Peyer's patch (tissue), 4 donors: ENCODE measurements around the gene FARS2. TPM values are rescaled to one million over a fixed set of nuclear protein-coding genes. Genes with fewer than 3 reads are reported as not detected.

Experiments used
- DNase-seq, 3 donors: peaks; one replicate each; pipeline ENCODE4 v3.0.0-alpha.2; 2017 to 2019
- H3K27ac ChIP-seq, 4 donors: fragments of 200-600 bp; sonication (generic); one replicate each; pipeline ENCODE4 v1.5.1; 2016 to 2019
- H3K27me3 ChIP-seq, 2 donors: fragments of 200-600 bp; sonication (generic); one replicate each; pipeline ENCODE4 v1.5.1; 2019
- H3K36me3 ChIP-seq, 3 donors: fragments of 200-600 bp; sonication (generic); one replicate each; pipeline ENCODE4 v1.5.1; 2016 to 2019
- H3K4me1 ChIP-seq, 4 donors: fragments of 200-600 bp; sonication (generic); one replicate each; pipeline ENCODE4 v1.5.1; 2016 to 2019
- H3K4me3 ChIP-seq, 4 donors: fragments of 200-600 bp; sonication (generic); 1 replicate in 3 of 4; 2 replicates in 1 of 4; pipeline ENCODE4 v1.5.1; 2016 to 2019; ENCODE audit warnings: mild to moderate bottlenecking in 1 of 4
- H3K9me3 ChIP-seq, 4 donors: fragments of 200-600 bp; sonication (generic); one replicate each; pipeline ENCODE4 v1.5.1; 2016 to 2019; ENCODE audit warnings: mild to moderate bottlenecking in 1 of 4
- CTCF ChIP-seq, 6 experiments: fragments of 450-650 bp in 4 of 6; fragments of 200-600 bp in 2 of 6; sonication (generic) in 1 of 6; IDR thresholded peaks; one replicate each; pipeline ENCODE4 v1.5.1; 2017 to 2019; ENCODE audit warnings: antibody characterized with exemption in 6 of 6, mild to moderate bottlenecking in 3 of 6, moderate library complexity in 1 of 6
- POLR2A ChIP-seq, 2 donors: fragments of 450-650 bp; IDR thresholded peaks; one replicate each; pipeline ENCODE4 v1.5.1; 2017; ENCODE audit warnings: antibody characterized with exemption in 2 of 2, mild to moderate bottlenecking in 2 of 2, moderate library complexity in 2 of 2
- total RNA-seq, 4 donors: library from RNA; depleted of rRNA; stranded (reverse); fragments of >200 nt; gene quantifications; one replicate each; pipeline ENCODE4 v1.1.0, GENCODE V29; 2016

FARS2 gene
- total RNA-seq, 4 donors from 2014 or later: 9.5 to 42.1 (median 17.1) TPM

- Histone ChIP-seq H3K4me1 (no peaks in the 10 kb centered on the region), H3K36me3 (no peaks in the 10 kb centered on the region), H3K27ac (no peak overlapping the region), H3K9me3 (no peaks in the 10 kb centered on the region), H3K27me3 (no peaks in the 10 kb centered on the region), H3K4me3 (no peak overlapping the region)
- no peak for TF ChIP-seq CTCF (IDR thresholded peaks at IDR 0.05)
- TF ChIP-seq POLR2A (IDR thresholded peaks at IDR 0.05): no peak
- DNase-seq: no peak
Measured at GRCh38 chr6:5565971-5566370, 304.7 kb downstream of the FARS2 start.

- H3K27me3 ChIP-seq: no peaks in the 10 kb centered on the region
- H3K4me1 ChIP-seq: no peaks in the 10 kb centered on the region
- no peaks in the 10 kb centered on the region for H3K9me3 ChIP-seq
- no peak for DNase-seq
- H3K27ac ChIP-seq: no peak overlapping the region
- no peaks in the 10 kb centered on the region for H3K36me3 ChIP-seq
- H3K4me3 ChIP-seq: no peak overlapping the region
- TF ChIP-seq POLR2A (IDR thresholded peaks at IDR 0.05) (no peak), CTCF (IDR thresholded peaks at IDR 0.05) (no peak)
Measured at GRCh38 chr6:5566718-5567117, 305.4 kb downstream of the FARS2 start.

GRCh38 chr6:5567352-5567751 lies 306.0 kb downstream of the FARS2 start:
- Histone ChIP-seq H3K27me3 (no peaks in the 10 kb centered on the region), H3K36me3 (no peaks in the 10 kb centered on the region), H3K27ac (no peak overlapping the region), H3K9me3 (no peaks in the 10 kb centered on the region), H3K4me1 (no peaks in the 10 kb centered on the region), H3K4me3 (no peak overlapping the region)
- TF ChIP-seq CTCF (IDR thresholded peaks at IDR 0.05) (no peak), POLR2A (IDR thresholded peaks at IDR 0.05) (no peak)
- no peak for DNase-seq

- no peaks in the 10 kb centered on the region for H3K9me3 ChIP-seq
- TF ChIP-seq POLR2A (IDR thresholded peaks at IDR 0.05) (no peak), CTCF (IDR thresholded peaks at IDR 0.05) (no peak)
- no peak overlapping the region for H3K4me3 ChIP-seq
- DNase-seq: no peak
- no peaks in the 10 kb centered on the region for H3K27me3 ChIP-seq
- no peaks in the 10 kb centered on the region for H3K4me1 ChIP-seq
- no peak overlapping the region for H3K27ac ChIP-seq
- no peaks in the 10 kb centered on the region for H3K36me3 ChIP-seq
Measured at GRCh38 chr6:5567890-5568289, 306.6 kb downstream of the FARS2 start.

GRCh38 chr6:5569491-5569890 lies 308.2 kb downstream of the FARS2 start:
- Histone ChIP-seq H3K9me3 (peaks cover 0 to 2% (median 0%) of the 10 kb centered on the region in 4 donors), H3K4me1 (no peaks in the 10 kb centered on the region), H3K4me3 (no peak overlapping the region), H3K27me3 (no peaks in the 10 kb centered on the region), H3K36me3 (no peaks in the 10 kb centered on the region), H3K27ac (no peak overlapping the region)
- TF ChIP-seq CTCF (IDR thresholded peaks at IDR 0.05) (no peak), POLR2A (IDR thresholded peaks at IDR 0.05) (no peak)
- no peak for DNase-seq

GRCh38 chr6:5570641-5571040 lies 309.3 kb downstream of the FARS2 start:
- H3K9me3 ChIP-seq: peaks cover 0 to 3% (median 0%) of the 10 kb centered on the region in 4 donors
- H3K4me3 ChIP-seq: no peak overlapping the region
- DNase-seq: no peak
- H3K4me1 ChIP-seq: no peaks in the 10 kb centered on the region
- H3K36me3 ChIP-seq: no peaks in the 10 kb centered on the region
- TF ChIP-seq POLR2A (IDR thresholded peaks at IDR 0.05) (no peak), CTCF (IDR thresholded peaks at IDR 0.05) (no peak)
- no peaks in the 10 kb centered on the region for H3K27me3 ChIP-seq
- H3K27ac ChIP-seq: no peak overlapping the region
